HepG2 (cell line): Measurements from ENCODE around the gene ACTN3. TPM values are rescaled to one million over a fixed set of nuclear protein-coding genes. Genes with fewer than 3 reads are reported as not detected.

Experiments
- CBX5 ChIP-seq: sonication (generic); formaldehyde crosslinking; IDR thresholded peaks from 2 replicates; pipeline ENCODE4 v1.4.0; 2020; ENCODE audit warnings: missing genetic modification reagents, borderline replicate concordance
- CEBPZ ChIP-seq: IDR thresholded peaks from 2 replicates; pipeline ENCODE4 v1.6.1; 2012; ENCODE audit warnings: low read length, improper control_type of control experiment
- CERS6 ChIP-seq: sonication (generic); formaldehyde crosslinking; IDR thresholded peaks from 2 replicates; pipeline ENCODE4 v1.5.0; 2020; ENCODE audit warnings: missing genetic modification reagents
- ESRRA ChIP-seq: sonication (generic); formaldehyde crosslinking; IDR thresholded peaks from 2 replicates; pipeline ENCODE4 v1.5.1; 2020; ENCODE audit warnings: mild to moderate bottlenecking, low read depth, missing genetic modification reagents
- FOXC1 ChIP-seq: sonication (generic); formaldehyde crosslinking; IDR thresholded peaks from 2 replicates; pipeline ENCODE4 v1.8.0; 2022; ENCODE audit warnings: mild to moderate bottlenecking, missing genetic modification reagents, borderline replicate concordance
- KMT2B ChIP-seq: IDR thresholded peaks from 2 replicates; pipeline ENCODE4 v1.6.1; 2016; ENCODE audit warnings: missing genetic modification reagents, missing compliant biosample characterization
- MYC ChIP-seq: sonication (generic); formaldehyde crosslinking; IDR thresholded peaks from 2 replicates; pipeline ENCODE4 v1.9.0; 2021; ENCODE audit warnings: missing genetic modification reagents, borderline replicate concordance
- PLSCR1 ChIP-seq: sonication (generic); formaldehyde crosslinking; IDR thresholded peaks from 2 replicates; pipeline ENCODE4 v1.5.0; 2020; ENCODE audit warnings: missing genetic modification reagents, mild to moderate bottlenecking, borderline replicate concordance
- SIN3B ChIP-seq: fragments of 150-350 bp; IDR thresholded peaks from 2 replicates; pipeline ENCODE4 v1.6.1; 2014; ENCODE audit warnings: low read length
- ZMYM3 ChIP-seq: sonication (generic); formaldehyde crosslinking; IDR thresholded peaks from 2 replicates; pipeline ENCODE4 v1.5.1; 2020; ENCODE audit warnings: mild to moderate bottlenecking, missing genetic modification reagents
- ZNF230 ChIP-seq: sonication (generic); formaldehyde crosslinking; IDR thresholded peaks from 2 replicates; pipeline ENCODE4 v1.4.0; 2020; ENCODE audit warnings: mild to moderate bottlenecking, missing genetic modification reagents
- ZNF331 ChIP-seq: sonication (generic); formaldehyde crosslinking; IDR thresholded peaks from 2 replicates; pipeline ENCODE4 v1.4.0; 2020; ENCODE audit warnings: missing genetic modification reagents
- ZNF550 ChIP-seq: sonication (generic); formaldehyde crosslinking; IDR thresholded peaks from 2 replicates; pipeline ENCODE4 v1.4.0; 2020; ENCODE audit warnings: mild to moderate bottlenecking, missing genetic modification reagents, borderline replicate concordance
- ZNF558 ChIP-seq: sonication (generic); formaldehyde crosslinking; IDR thresholded peaks from 2 replicates; pipeline ENCODE4 v1.9.0; 2022; ENCODE audit warnings: mild to moderate bottlenecking, missing genetic modification reagents, borderline replicate concordance
- polyA plus RNA-seq, 8 experiments: library from polyadenylated mRNA; depleted of rRNA in 3 of 8; stranded (reverse) in 7 of 8; unstranded in 1 of 8; fragments of >200 nt; fragmentation: Illumina TruSeq in 4 of 8; extraction: Trizol in 4 of 8; gene quantifications; 2 replicates each; pipeline versions ENCODE4 v1.2.1 to v1.2.3, GENCODE V29; 2011 to 2016; ENCODE audit warnings: low read depth in 4 of 8, missing spikeins in 1 of 8, mixed read lengths in 1 of 8; ENCODE audit not compliant: insufficient read depth in 1 of 8
- total RNA-seq, 5 experiments: library from RNA; depleted of rRNA; stranded (reverse); fragments of >200 nt; fragmentation: Illumina TruSeq; extraction: Trizol; gene quantifications; 2 replicates each; pipeline ENCODE4 v1.2.3, GENCODE V29; 2016; ENCODE audit warnings: low read depth in 1 of 5
- TF ChIP-seq, protein P1 (sequence below): sonication (generic); formaldehyde crosslinking; IDR thresholded peaks from 2 replicates; pipeline ENCODE4 v1.4.0; 2020; ENCODE audit warnings: missing genetic modification reagents
- TF ChIP-seq, protein P2 (sequence below): IDR thresholded peaks from 2 replicates; pipeline ENCODE4 v1.6.1; 2016; ENCODE audit warnings: low read depth, borderline replicate concordance
- TF ChIP-seq, protein P3 (sequence below): sonication (generic); formaldehyde crosslinking; conservative IDR thresholded peaks from 2 replicates; pipeline ENCODE4 v1.8.0; 2022; ENCODE audit warnings: low read depth, missing genetic modification reagents
- TF ChIP-seq, protein P4 (sequence below): sonication (generic); formaldehyde crosslinking; IDR thresholded peaks from 2 replicates; pipeline ENCODE4 v1.4.0; 2020; ENCODE audit warnings: mild to moderate bottlenecking, missing genetic modification reagents, borderline replicate concordance

ACTN3 gene
- total and polyA plus RNA-seq, 2 of the 13 experiments (the other 11 are each of a cell fraction or from before 2014, with no cell fraction given): 0.04 to 0.09 TPM

DNA sequence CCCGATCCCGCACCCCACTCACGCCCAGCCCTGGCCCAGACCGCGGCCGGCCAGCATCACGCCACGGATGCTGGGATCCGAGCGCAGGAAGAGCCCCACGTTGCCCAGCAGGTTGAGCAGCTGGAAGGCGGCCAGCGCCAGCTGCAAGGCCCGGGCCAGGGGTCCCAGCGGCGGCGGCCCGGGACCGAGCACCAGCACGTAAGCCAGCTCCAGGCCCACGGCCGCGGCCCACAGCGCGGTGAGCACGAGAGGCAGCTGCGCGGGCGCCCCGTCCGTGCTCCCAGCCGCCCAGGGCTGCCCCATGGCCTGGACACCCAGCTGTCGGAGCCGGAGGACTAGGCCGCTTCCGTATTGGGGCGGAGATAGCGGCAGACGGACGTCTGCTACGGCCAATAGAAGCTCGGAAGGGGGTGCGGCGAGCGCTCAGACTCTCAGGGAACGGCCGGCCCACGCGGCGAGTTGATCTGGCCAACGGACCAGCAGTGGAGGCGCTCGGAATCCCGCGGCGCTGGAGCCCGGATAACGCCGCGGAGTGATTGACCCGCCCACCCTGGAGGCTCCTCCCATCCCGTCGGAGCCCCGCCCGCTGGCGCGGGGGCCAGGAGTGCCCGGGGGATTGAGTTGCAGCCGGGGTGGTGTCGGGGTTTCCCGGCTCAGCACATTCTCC is 869 bp upstream of the ACTN3 start, which contains the start of gene ZDHHC24 (continued):
- TF ChIP-seq ZNF550 (no peak), CBX5 (no peak), ESRRA (CRISPR knock-in tag) (no peak), MYC (CRISPR knock-in tag) (peak; percentile 79), ZMYM3 (CRISPR knock-in tag) (no peak), ZNF558 (CRISPR knock-in tag) (no peak), ZNF230 (CRISPR knock-in tag) (no peak), ZNF331 (CRISPR knock-in tag) (no peak), CERS6 (CRISPR knock-in tag) (no peak; the same call in 1 of the 2 replicates), CEBPZ (no peak), FOXC1 (CRISPR knock-in tag) (no peak; the same call in 1 of the 2 replicates), SIN3B (no peak), KMT2B (CRISPR knock-in tag) (0 out of 2 replicates have a peak, but pooled peaks have one; percentile 24), PLSCR1 (CRISPR knock-in tag) (no peak)
- TF ChIP-seq, protein P1, sequence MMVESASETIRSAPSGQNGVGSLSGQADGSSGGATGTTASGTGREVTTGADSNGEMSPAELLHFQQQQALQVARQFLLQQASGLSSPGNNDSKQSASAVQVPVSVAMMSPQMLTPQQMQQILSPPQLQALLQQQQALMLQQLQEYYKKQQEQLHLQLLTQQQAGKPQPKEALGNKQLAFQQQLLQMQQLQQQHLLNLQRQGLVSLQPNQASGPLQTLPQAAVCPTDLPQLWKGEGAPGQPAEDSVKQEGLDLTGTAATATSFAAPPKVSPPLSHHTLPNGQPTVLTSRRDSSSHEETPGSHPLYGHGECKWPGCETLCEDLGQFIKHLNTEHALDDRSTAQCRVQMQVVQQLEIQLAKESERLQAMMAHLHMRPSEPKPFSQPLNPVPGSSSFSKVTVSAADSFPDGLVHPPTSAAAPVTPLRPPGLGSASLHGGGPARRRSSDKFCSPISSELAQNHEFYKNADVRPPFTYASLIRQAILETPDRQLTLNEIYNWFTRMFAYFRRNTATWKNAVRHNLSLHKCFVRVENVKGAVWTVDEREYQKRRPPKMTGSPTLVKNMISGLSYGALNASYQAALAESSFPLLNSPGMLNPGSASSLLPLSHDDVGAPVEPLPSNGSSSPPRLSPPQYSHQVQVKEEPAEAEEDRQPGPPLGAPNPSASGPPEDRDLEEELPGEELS (CRISPR knock-in tag): no peak
- TF ChIP-seq, protein P2, sequence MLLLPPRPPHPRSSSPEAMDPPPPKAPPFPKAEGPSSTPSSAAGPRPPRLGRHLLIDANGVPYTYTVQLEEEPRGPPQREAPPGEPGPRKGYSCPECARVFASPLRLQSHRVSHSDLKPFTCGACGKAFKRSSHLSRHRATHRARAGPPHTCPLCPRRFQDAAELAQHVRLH (CRISPR knock-in tag): 0 out of 2 replicates have a peak, but pooled peaks have one; percentile 25
- TF ChIP-seq, protein P3, sequence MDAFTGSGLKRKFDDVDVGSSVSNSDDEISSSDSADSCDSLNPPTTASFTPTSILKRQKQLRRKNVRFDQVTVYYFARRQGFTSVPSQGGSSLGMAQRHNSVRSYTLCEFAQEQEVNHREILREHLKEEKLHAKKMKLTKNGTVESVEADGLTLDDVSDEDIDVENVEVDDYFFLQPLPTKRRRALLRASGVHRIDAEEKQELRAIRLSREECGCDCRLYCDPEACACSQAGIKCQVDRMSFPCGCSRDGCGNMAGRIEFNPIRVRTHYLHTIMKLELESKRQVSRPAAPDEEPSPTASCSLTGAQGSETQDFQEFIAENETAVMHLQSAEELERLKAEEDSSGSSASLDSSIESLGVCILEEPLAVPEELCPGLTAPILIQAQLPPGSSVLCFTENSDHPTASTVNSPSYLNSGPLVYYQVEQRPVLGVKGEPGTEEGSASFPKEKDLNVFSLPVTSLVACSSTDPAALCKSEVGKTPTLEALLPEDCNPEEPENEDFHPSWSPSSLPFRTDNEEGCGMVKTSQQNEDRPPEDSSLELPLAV (CRISPR knock-in tag): no peak
- TF ChIP-seq, protein P4, sequence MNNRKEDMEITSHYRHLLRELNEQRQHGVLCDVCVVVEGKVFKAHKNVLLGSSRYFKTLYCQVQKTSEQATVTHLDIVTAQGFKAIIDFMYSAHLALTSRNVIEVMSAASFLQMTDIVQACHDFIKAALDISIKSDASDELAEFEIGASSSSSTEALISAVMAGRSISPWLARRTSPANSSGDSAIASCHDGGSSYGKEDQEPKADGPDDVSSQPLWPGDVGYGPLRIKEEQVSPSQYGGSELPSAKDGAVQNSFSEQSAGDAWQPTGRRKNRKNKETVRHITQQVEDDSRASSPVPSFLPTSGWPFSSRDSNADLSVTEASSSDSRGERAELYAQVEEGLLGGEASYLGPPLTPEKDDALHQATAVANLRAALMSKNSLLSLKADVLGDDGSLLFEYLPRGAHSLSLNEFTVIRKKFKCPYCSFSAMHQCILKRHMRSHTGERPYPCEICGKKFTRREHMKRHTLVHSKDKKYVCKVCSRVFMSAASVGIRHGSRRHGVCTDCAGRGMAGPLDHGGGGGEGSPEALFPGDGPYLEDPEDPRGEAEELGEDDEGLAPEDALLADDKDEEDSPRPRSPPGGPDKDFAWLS (CRISPR knock-in tag): no peak
